BJ (cell line): ENCODE results near the gene AQP5. TPM values are rescaled to one million over a fixed set of nuclear protein-coding genes. Genes with fewer than 3 reads are reported as not detected.

ENCODE experiments used
- CTCF ChIA-PET: fragments of 350-600 bp; formaldehyde crosslinking; extraction: SDS; loops from one replicate; lab custom pipeline; 2021; ENCODE audit warnings: antibody characterized with exemption, inconsistent platforms; lab: Yijun Ruan, JAX
- POLR2A ChIA-PET: fragments of 300-600 bp; sonication (Branson Sonifier 250); formaldehyde crosslinking; extraction: SDS; loops from one replicate; lab custom pipeline; 2021; ENCODE audit warnings: antibody characterized with exemption; lab: Charles Lee
- DNase-seq: peaks from one replicate; pipeline ENCODE4 v3.0.0-alpha.2; 2011; ENCODE audit warnings: low read depth
- H3K27me3 ChIP-seq: 2 replicates; pipeline ENCODE4 v1.6.0; 2011; ENCODE audit warnings: low read length; ENCODE audit not compliant: control insufficient read depth, insufficient read depth
- H3K36me3 ChIP-seq: 2 replicates; pipeline ENCODE4 v1.5.1; 2011; ENCODE audit warnings: low read length; ENCODE audit not compliant: control insufficient read depth, insufficient read depth
- H3K4me3 ChIP-seq: 2 replicates; pipeline ENCODE4 v1.5.1; 2011; ENCODE audit warnings: low read depth, mild to moderate bottlenecking, control low read depth, low read length
- polyA plus RNA-seq: library from polyadenylated mRNA; depleted of rRNA; stranded (reverse); fragments of >200 nt; gene quantifications from 2 replicates; pipeline ENCODE4 v1.2.3, GENCODE V29; 2011
- TF ChIP-seq, protein P1 (sequence below): IDR thresholded peaks from 2 replicates; pipeline ENCODE4 v1.5.1; 2011; ENCODE audit warnings: low read depth, mild to moderate bottlenecking, control low read depth, inconsistent platforms, low read length, moderate library complexity; ENCODE audit not compliant: insufficient read depth

AQP5 gene
- polyA plus RNA-seq, 1 experiment = not detected

DNA sequence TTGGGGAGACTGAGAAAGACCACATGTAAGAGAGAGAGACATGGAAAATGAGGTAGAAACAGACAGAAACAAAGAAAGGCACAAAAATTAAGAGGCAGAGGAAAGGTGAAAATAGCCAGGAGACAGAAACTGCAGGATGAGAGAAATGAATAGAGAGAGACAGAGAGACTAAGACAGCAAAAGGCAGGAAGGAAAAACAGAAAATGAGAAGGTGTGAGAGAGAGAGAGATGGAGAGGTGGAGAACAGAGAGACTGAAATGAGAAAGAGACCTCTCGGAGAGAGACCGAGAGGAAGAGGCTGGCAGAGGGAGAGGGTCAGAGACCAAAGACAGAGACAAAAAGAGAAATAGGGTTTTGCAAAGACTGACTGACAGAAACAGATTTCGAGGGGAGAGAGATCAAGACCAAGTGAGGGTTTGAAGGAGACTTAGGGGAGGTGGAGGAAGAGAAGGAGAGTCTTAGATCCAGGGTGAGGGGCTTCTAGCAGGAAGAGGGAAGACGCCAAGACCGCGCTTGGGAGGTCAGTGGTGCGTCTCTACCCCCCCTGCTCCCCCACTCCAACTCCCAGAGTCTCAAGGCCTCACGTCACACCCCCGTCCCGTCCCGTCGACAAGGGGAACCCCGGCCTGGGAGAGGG lies 1.1 kb upstream of the AQP5 start:
- no peaks in the 10 kb centered on the region for H3K36me3 ChIP-seq
- DNase-seq = no peak
- peaks cover 52% of the 10 kb centered on the region for H3K27me3 ChIP-seq
- ChIA-PET POLR2A (no interaction called here), CTCF (interaction anchor here (1.0 to 20.0 kb wide), 8 partner anchors 8 to 107 kb away, joined by 3 to 578 read pairs (median 6); partner anchors contain the start of genes AQP2 and ASIC1)
- H3K4me3 ChIP-seq = no peak overlapping the region
- TF ChIP-seq, protein P1, sequence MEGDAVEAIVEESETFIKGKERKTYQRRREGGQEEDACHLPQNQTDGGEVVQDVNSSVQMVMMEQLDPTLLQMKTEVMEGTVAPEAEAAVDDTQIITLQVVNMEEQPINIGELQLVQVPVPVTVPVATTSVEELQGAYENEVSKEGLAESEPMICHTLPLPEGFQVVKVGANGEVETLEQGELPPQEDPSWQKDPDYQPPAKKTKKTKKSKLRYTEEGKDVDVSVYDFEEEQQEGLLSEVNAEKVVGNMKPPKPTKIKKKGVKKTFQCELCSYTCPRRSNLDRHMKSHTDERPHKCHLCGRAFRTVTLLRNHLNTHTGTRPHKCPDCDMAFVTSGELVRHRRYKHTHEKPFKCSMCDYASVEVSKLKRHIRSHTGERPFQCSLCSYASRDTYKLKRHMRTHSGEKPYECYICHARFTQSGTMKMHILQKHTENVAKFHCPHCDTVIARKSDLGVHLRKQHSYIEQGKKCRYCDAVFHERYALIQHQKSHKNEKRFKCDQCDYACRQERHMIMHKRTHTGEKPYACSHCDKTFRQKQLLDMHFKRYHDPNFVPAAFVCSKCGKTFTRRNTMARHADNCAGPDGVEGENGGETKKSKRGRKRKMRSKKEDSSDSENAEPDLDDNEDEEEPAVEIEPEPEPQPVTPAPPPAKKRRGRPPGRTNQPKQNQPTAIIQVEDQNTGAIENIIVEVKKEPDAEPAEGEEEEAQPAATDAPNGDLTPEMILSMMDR = no peak

DNA sequence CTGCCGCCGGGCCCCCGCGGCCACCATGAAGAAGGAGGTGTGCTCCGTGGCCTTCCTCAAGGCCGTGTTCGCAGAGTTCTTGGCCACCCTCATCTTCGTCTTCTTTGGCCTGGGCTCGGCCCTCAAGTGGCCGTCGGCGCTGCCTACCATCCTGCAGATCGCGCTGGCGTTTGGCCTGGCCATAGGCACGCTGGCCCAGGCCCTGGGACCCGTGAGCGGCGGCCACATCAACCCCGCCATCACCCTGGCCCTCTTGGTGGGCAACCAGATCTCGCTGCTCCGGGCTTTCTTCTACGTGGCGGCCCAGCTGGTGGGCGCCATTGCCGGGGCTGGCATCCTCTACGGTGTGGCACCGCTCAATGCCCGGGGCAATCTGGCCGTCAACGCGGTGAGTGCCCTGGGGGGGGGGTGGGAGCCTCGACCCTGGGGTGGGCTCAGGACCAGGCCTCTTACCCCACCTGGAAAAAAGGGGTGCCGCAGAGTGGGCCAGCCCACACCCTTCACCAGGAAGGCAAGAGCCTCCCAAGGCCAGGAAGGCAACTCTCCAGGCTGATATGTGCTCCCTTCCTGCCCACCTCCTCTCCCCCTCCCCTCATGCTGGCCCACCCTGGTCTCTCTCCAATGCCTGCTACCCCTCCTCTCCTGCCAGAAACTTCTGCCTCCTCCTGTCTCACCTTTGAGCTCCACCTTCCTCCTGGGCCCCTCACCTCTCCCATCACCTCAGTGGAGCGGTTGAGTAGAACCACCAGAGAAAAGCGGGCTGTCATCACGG lies 507 bp downstream of the AQP5 start:
- no peak for DNase-seq
- Histone ChIP-seq H3K4me3 (no peak overlapping the region), H3K36me3 (no peaks in the 10 kb centered on the region), H3K27me3 (peaks cover 49% of the 10 kb centered on the region)
- TF ChIP-seq, protein P1 = no peak
- CTCF ChIA-PET = interaction anchor here (0.8 to 20.0 kb wide), 7 partner anchors 12 to 105 kb away, joined by 3 to 578 read pairs (median 4); partner anchors contain the start of genes AQP2 and ASIC1
- POLR2A ChIA-PET = no interaction called here

DNA sequence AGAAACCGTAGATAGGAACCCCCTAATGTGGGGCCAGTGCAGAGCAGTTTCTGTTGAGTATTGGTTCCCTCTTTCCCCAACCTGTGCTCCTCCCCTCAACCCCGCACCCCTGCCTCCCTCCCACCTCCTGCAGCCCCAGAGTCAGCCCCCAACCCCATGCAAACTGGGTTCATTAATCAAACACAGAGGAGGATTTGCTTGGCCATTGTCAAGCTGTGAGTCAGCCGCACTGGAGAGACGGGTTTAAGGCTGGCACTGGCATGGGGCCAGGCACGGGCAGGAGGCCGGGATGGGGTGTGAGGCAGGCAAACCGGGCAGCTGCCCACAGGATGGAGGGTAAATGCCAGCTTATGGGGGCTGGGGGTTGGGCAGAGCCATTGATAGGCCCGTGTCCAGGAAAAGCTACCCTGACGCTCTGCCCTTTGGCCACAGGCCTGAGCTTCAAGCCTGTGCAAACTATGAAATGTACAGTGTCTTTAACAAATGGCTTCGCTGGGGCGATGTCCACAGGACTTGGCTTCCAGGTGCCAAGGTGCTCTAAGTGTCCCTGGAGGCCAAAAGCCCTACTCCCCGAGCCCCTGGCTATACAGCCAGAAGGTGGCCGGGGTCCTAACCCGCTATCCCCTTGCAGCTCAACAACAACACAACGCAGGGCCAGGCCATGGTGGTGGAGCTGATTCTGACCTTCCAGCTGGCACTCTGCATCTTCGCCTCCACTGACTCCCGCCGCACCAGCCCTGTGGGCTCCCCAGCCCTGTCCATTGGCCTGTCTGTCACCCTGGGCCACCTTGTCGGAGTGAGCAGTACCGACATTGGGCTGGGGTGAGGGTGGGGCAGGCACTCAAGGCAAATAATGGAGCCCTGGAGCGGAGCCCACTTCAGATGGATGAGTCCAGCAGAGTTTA lies 1.4 kb downstream of the AQP5 start:
- H3K27me3 ChIP-seq = peaks cover 49% of the 10 kb centered on the region
- H3K4me3 ChIP-seq = no peak overlapping the region
- no peaks in the 10 kb centered on the region for H3K36me3 ChIP-seq
- CTCF ChIA-PET = interaction anchor here (0.6 to 20.0 kb wide), 8 partner anchors 11 to 218 kb away, joined by 3 to 578 read pairs (median 6); partner anchors contain the start of gene ASIC1
- TF ChIP-seq, protein P1 = no peak
- no peak for DNase-seq
- POLR2A ChIA-PET = no interaction called here

DNA sequence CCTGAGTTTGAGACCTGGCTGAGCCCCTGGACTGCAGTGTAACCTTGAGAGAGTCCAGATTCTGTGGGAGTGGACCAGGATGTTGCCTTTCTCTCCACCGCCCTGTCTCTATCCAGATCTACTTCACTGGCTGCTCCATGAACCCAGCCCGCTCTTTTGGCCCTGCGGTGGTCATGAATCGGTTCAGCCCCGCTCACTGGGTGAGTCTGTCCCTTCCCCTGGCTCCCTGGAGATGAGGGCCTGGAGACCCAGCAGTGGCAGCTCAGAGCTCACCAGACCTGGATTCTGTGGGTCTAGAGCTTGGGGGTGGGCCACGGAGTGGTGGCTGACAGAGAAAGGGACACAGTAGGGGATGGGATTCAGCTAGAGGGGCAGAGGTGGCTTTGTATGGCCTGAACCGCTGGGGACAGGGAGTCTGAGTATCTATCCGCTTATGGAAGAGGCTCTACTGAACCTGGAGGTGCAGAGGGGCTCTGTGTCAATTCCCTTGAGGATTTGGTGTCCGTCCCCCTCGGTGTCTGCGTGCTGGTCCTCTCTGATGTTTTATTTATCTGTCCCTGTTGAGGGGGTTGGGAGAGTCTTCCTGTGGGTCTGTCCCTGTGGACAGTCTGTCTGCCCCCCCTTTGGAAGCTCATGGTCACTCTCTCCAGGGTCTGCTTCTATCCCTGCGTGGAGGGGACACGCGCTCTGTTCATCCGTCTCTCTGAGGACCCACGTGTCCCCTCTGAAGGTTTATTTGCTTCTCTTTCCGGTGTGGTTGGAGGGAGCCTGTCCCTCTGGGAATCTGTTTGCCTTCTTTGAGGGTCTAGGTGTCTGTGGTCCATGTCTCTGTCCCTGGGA lies 2.5 kb downstream of the AQP5 start:
- H3K27me3 ChIP-seq = peaks cover 48% of the 10 kb centered on the region
- CTCF ChIA-PET = interaction anchor here (0.6 to 20.0 kb wide), 10 partner anchors 10 to 223 kb away, joined by 3 to 578 read pairs (median 6); partner anchors contain the start of genes ASIC1 and TMBIM6
- no peaks in the 10 kb centered on the region for H3K36me3 ChIP-seq
- no peak overlapping the region for H3K4me3 ChIP-seq
- TF ChIP-seq, protein P1 = no peak
- DNase-seq = no peak
- POLR2A ChIA-PET = no interaction called here
